Globus pallidus (tissue), 1 donor: Measurements from ENCODE around the gene FAM221A.
"Not testable (repeated sequence)": the region's sequence is repeated elsewhere in the genome, so short reads cannot be mapped to it uniquely, and the experiment has no call there.

ENCODE experiments used
- DNase-seq: peaks from one replicate; pipeline ENCODE4 v3.0.0-alpha.2; 2015; ENCODE audit warnings: low spot score

FAM221A gene

GRCh38 chr7:23709081-23709750 is 29.2 kb downstream of the FAM221A start:
- no peak for DNase-seq

GRCh38 chr7:23710000-23710399 is 30.0 kb downstream of the FAM221A start, which contains the start of gene STK31:
STK31 (plus strand) TSS chr7:23710219; CDS start chr7:23710286, 67 bp downstream.
- DNase-seq = no peak

- DNase-seq = peak; percentile 72
These were observed 32.6 kb downstream of the FAM221A start for GRCh38 chr7:23712368-23713284.

- no peak for DNase-seq
These were observed 33.5 kb downstream of the FAM221A start for GRCh38 chr7:23713285-23714149.

GRCh38 chr7:23714150-23714464 is 34.1 kb downstream of the FAM221A start:
- DNase-seq = no peak

GRCh38 chr7:23714579-23714978 is 34.6 kb downstream of the FAM221A start:
- no peak for DNase-seq

- DNase-seq = no peak
These were observed 35.1 kb downstream of the FAM221A start for GRCh38 chr7:23715099-23715498.

GRCh38 chr7:23717788-23718187 is 37.8 kb downstream of the FAM221A start:
- DNase-seq = no peak

- no peak for DNase-seq
These were observed 41.5 kb downstream of the FAM221A start for GRCh38 chr7:23721456-23721855.

- DNase-seq = not testable (repeated sequence)
These were observed 42.7 kb downstream of the FAM221A start for GRCh38 chr7:23722587-23723216.

- not testable (repeated sequence) for DNase-seq
These were observed 44.1 kb downstream of the FAM221A start for GRCh38 chr7:23724113-23724512.

- no peak for DNase-seq
These were observed 62.1 kb downstream of the FAM221A start for GRCh38 chr7:23742051-23742450.

- no peak for DNase-seq
These were observed 63.2 kb downstream of the FAM221A start for GRCh38 chr7:23743226-23743625.

- no peak for DNase-seq
These were observed 66.6 kb downstream of the FAM221A start for GRCh38 chr7:23746629-23747028.

- no peak for DNase-seq
These were observed 71.9 kb downstream of the FAM221A start for GRCh38 chr7:23751852-23752251.
